Natural killer cell (primary cell): ENCODE data around the gene THRB. TPM values are rescaled to one million over a fixed set of nuclear protein-coding genes. Genes with fewer than 3 reads are reported as not detected.

Experiments
- ATAC-seq, 3 donors: fragments of 150-1000 bp in 2 of 3; fragments of 200-7000 bp in 1 of 3; cut with Tn5 transposase; 1 replicate in 1 of 3; 2 replicates in 2 of 3; pipeline ENCODE4 v1.10.0; 2021; ENCODE audit warnings: mild to moderate bottlenecking in 2 of 3, moderate library complexity in 2 of 3
- DNase-seq, 2 donors: peaks; one replicate each; pipeline versions ENCODE4 v3.0.0 to v3.0.0-alpha.2; 2013 to 2021; ENCODE audit warnings: mixed read lengths in 1 of 2
- H3K27ac ChIP-seq: one replicate; pipeline ENCODE4 v1.5.1; 2013; ENCODE audit warnings: mild to moderate bottlenecking, low read length
- H3K27me3 ChIP-seq: one replicate; pipeline ENCODE4 v1.6.1; 2013; ENCODE audit warnings: low read length; ENCODE audit not compliant: control insufficient read depth, insufficient read depth
- H3K36me3 ChIP-seq: one replicate; pipeline ENCODE4 v1.6.1; 2013; ENCODE audit warnings: low read length; ENCODE audit not compliant: control insufficient read depth, insufficient read depth
- H3K4me1 ChIP-seq: one replicate; pipeline ENCODE4 v1.6.1; 2013; ENCODE audit warnings: low read length; ENCODE audit not compliant: control insufficient read depth, insufficient read depth
- H3K4me3 ChIP-seq: one replicate; pipeline ENCODE4 v1.5.1; 2013; ENCODE audit warnings: low read length
- H3K9me3 ChIP-seq: one replicate; pipeline ENCODE4 v1.6.1; 2013; ENCODE audit warnings: low read length; ENCODE audit not compliant: control insufficient read depth, insufficient read depth
- H3K27ac Mint-ChIP-seq, 2 donors: one replicate each; pipeline ENCODE4 v1.8.0; 2022; ENCODE audit warnings: mild to moderate bottlenecking in 2 of 2, mixed read lengths in 2 of 2, moderate library complexity in 1 of 2
- H3K27me3 Mint-ChIP-seq, 2 donors: one replicate each; pipeline ENCODE4 v1.8.0; 2022; ENCODE audit warnings: low read depth in 2 of 2, mixed read lengths in 2 of 2
- H3K36me3 Mint-ChIP-seq: one replicate; pipeline ENCODE4 v1.8.0; 2022; ENCODE audit warnings: mixed read lengths
- H3K4me1 Mint-ChIP-seq, 2 donors: one replicate each; pipeline ENCODE4 v1.8.0; 2022; ENCODE audit warnings: mixed read lengths in 2 of 2
- H3K4me3 Mint-ChIP-seq: one replicate; pipeline ENCODE4 v1.8.0; 2022; ENCODE audit warnings: mild to moderate bottlenecking, moderate library complexity, mixed read lengths
- H3K9me3 Mint-ChIP-seq, 2 donors: one replicate each; pipeline ENCODE4 v1.8.0; 2022; ENCODE audit warnings: mixed read lengths in 2 of 2
- CTCF ChIP-seq: fragments of 200-600 bp; IDR thresholded peaks from one replicate; pipeline ENCODE4 v1.8.0; 2022; ENCODE audit warnings: antibody characterized with exemption
- WGBS: methylation state at CpG from one replicate; pipeline ENCODE4 v1.1.7; 2013; ENCODE audit warnings: missing lambda C conversion rate; ENCODE audit not compliant: insufficient coverage; 5-methylcytosine and 5-hydroxymethylcytosine counted together
- intact Hi-C: fragments of 100-400 bp; cut with micrococcal nuclease; formaldehyde crosslinking; loops from one replicate; pipeline ENCODE4 v1.14.2; 2022
- total RNA-seq, 4 donors: library from RNA; stranded (reverse); fragments of 120-200 nt in 1 of 4; gene quantifications; one replicate each; pipeline versions ENCODE4 v1.2.3 to v1.2.4, GENCODE V29; 2013 to 2022

The THRB gene
- total RNA-seq, 3 donors from 2014 or later (not counting 1 experiment from before 2014, with no cell fraction given): 0.05 TPM; not detected in 2

- H3K4me1 ChIP-seq: no peaks in the 10 kb centered on the region
- no peak overlapping the region for H3K27ac ChIP-seq
- no peaks in the 10 kb centered on the region for H3K27me3 ChIP-seq
- H3K4me3 Mint-ChIP-seq: no peak overlapping the region
- ATAC-seq: no peak
- no peaks in the 10 kb centered on the region for H3K27me3 Mint-ChIP-seq
- H3K36me3 ChIP-seq: no peaks in the 10 kb centered on the region
- no peak for TF ChIP-seq CTCF
- H3K4me1 Mint-ChIP-seq: no peaks in the 10 kb centered on the region
- WGBS: 88% methylated on average over 2 of the region's 2 CpGs
- DNase-seq: no peak
- no peaks in the 10 kb centered on the region for H3K9me3 ChIP-seq
- H3K4me3 ChIP-seq: no peak overlapping the region
- peaks cover 0 to 2% of the 10 kb centered on the region in 2 donors for H3K9me3 Mint-ChIP-seq
- no peaks in the 10 kb centered on the region for H3K36me3 Mint-ChIP-seq
- intact Hi-C loops: no loop called here
- H3K27ac Mint-ChIP-seq: no peak overlapping the region
These were observed 292.6 kb downstream of the THRB start for GRCh38 chr3:24202071-24202470.

GRCh38 chr3:24201301-24201700 lies 293.3 kb downstream of the THRB start:
- H3K27ac ChIP-seq: no peak overlapping the region
- WGBS: 89% methylated on average over 1 of the region's 1 CpG
- H3K4me3 ChIP-seq: no peak overlapping the region
- no peak for DNase-seq
- H3K27me3 ChIP-seq: no peaks in the 10 kb centered on the region
- TF ChIP-seq CTCF: no peak
- H3K4me1 ChIP-seq: no peaks in the 10 kb centered on the region
- Mint-ChIP-seq H3K36me3 (no peaks in the 10 kb centered on the region), H3K27ac (no peak overlapping the region), H3K4me3 (no peak overlapping the region), H3K4me1 (no peaks in the 10 kb centered on the region), H3K9me3 (peaks cover 0 to 2% of the 10 kb centered on the region in 2 donors), H3K27me3 (no peaks in the 10 kb centered on the region)
- H3K36me3 ChIP-seq: no peaks in the 10 kb centered on the region
- no peaks in the 10 kb centered on the region for H3K9me3 ChIP-seq
- ATAC-seq: no peak
- intact Hi-C loops: no loop called here

- no peak for TF ChIP-seq CTCF
- ATAC-seq (no peak), DNase-seq (no peak)
- Histone ChIP-seq H3K4me1 (no peaks in the 10 kb centered on the region), H3K4me3 (no peak overlapping the region), H3K36me3 (no peaks in the 10 kb centered on the region), H3K9me3 (no peaks in the 10 kb centered on the region), H3K27me3 (no peaks in the 10 kb centered on the region), H3K27ac (no peak overlapping the region)
- Mint-ChIP-seq H3K4me1 (no peaks in the 10 kb centered on the region), H3K27me3 (peaks cover 0 to 3% of the 10 kb centered on the region in 2 donors), H3K4me3 (no peak overlapping the region), H3K27ac (no peak overlapping the region), H3K9me3 (peaks cover 0 to 2% of the 10 kb centered on the region in 2 donors), H3K36me3 (no peaks in the 10 kb centered on the region)
- 83% methylated on average over 5 of the region's 5 CpGs for WGBS
- intact Hi-C loops: no loop called here
These were observed 294.8 kb downstream of the THRB start for GRCh38 chr3:24199775-24200247.

- WGBS: 93% methylated on average over 1 of the region's 2 CpGs
- Histone ChIP-seq H3K4me3 (no peak overlapping the region), H3K36me3 (no peaks in the 10 kb centered on the region), H3K4me1 (no peaks in the 10 kb centered on the region), H3K9me3 (no peaks in the 10 kb centered on the region), H3K27ac (no peak overlapping the region), H3K27me3 (no peaks in the 10 kb centered on the region)
- TF ChIP-seq CTCF: no peak
- Mint-ChIP-seq H3K4me3 (no peak overlapping the region), H3K27me3 (peaks cover 0 to 3% of the 10 kb centered on the region in 2 donors), H3K36me3 (no peaks in the 10 kb centered on the region), H3K27ac (no peak overlapping the region), H3K9me3 (peaks cover 0 to 2% of the 10 kb centered on the region in 2 donors), H3K4me1 (no peaks in the 10 kb centered on the region)
- no peak for ATAC-seq
- no peak for DNase-seq
- intact Hi-C loops: no loop called here
These were observed 295.4 kb downstream of the THRB start for GRCh38 chr3:24199300-24199699.
